PC-3 (cell line): ENCODE data around the gene STEAP4. TPM values are rescaled to one million over a fixed set of nuclear protein-coding genes. Genes with fewer than 3 reads are reported as not detected.

Source experiments
- ATAC-seq: fragments of 200-7000 bp; cut with Tn5 transposase; 2 replicates; pipeline ENCODE4 v1.9.1; 2020; ENCODE audit warnings: mild to moderate bottlenecking, moderate library complexity
- BruUV-seq: library from RNA; stranded (reverse); fragments of 400-500 nt; replicated peaks from 2 replicates; lab custom pipeline; 2021; lab: Mats Ljungman, UMichigan
- CTCF ChIA-PET: fragments of 300-600 bp; sonication (Branson Sonifier 250); formaldehyde crosslinking; loops from one replicate; lab custom pipeline; 2022; ENCODE audit warnings: antibody characterized with exemption; lab: Charles Lee
- POLR2A ChIA-PET: fragments of 300-600 bp; sonication (Branson Sonifier 250); formaldehyde crosslinking; loops from one replicate; lab custom pipeline; 2022; ENCODE audit warnings: antibody characterized with exemption; ENCODE audit not compliant: unreplicated experiment; lab: Charles Lee
- DNase-seq: peaks from one replicate; pipeline ENCODE4 v3.0.0-alpha.2; 2015
- H2AFZ ChIP-seq: fragments of 300-600 bp; sonication (generic); 2 replicates; pipeline ENCODE4 v1.6.0; 2016; ENCODE audit warnings: antibody characterized with exemption, low read length
- H3F3A ChIP-seq: fragments of 300-600 bp; sonication (generic); one replicate; pipeline ENCODE4 v1.6.0; 2017; ENCODE audit warnings: antibody characterized with exemption, low read length, control low read depth, mild to moderate bottlenecking; ENCODE audit not compliant: unreplicated experiment
- H3K27ac ChIP-seq: fragments of 300-600 bp; sonication (generic); 2 replicates; pipeline ENCODE4 v1.5.1; 2016; ENCODE audit warnings: mild to moderate bottlenecking, low read length
- H3K27me3 ChIP-seq: fragments of 300-600 bp; sonication (generic); 2 replicates; pipeline ENCODE4 v1.6.1; 2016; ENCODE audit warnings: low read length, mixed read lengths
- H3K36me3 ChIP-seq: fragments of 300-600 bp; sonication (generic); 2 replicates; pipeline ENCODE4 v1.6.1; 2016; ENCODE audit warnings: low read depth, mixed run types, low read length, mixed read lengths
- H3K4me1 ChIP-seq: fragments of 300-600 bp; sonication (generic); 2 replicates; pipeline ENCODE4 v1.5.1; 2016; ENCODE audit warnings: low read length; ENCODE audit not compliant: insufficient read depth
- H3K4me2 ChIP-seq: fragments of 300-600 bp; sonication (generic); 2 replicates; pipeline ENCODE4 v1.6.0; 2016; ENCODE audit warnings: low read length
- H3K4me3 ChIP-seq: fragments of 300-600 bp; sonication (generic); 2 replicates; pipeline ENCODE4 v1.5.1; 2016; ENCODE audit warnings: mild to moderate bottlenecking, low read length, mixed read lengths
- H3K79me2 ChIP-seq: fragments of 300-600 bp; sonication (generic); 2 replicates; pipeline ENCODE4 v1.6.1; 2017; ENCODE audit warnings: low read length, mixed read lengths
- H3K9ac ChIP-seq: fragments of 300-600 bp; sonication (generic); 2 replicates; pipeline ENCODE4 v1.6.0; 2016; ENCODE audit warnings: mild to moderate bottlenecking, low read length
- H3K9me2 ChIP-seq: fragments of 300-600 bp; sonication (generic); replicated peaks from 2 replicates; pipeline ENCODE4 v1.6.1; 2016; ENCODE audit warnings: mixed run types, low read length, mixed read lengths
- H3K9me3 ChIP-seq: fragments of 300-600 bp; sonication (generic); 2 replicates; pipeline ENCODE4 v1.6.1; 2016; ENCODE audit warnings: low read length, mixed read lengths
- H4K20me1 ChIP-seq: fragments of 300-600 bp; sonication (generic); 2 replicates; pipeline ENCODE4 v1.6.1; 2016; ENCODE audit warnings: low read length, mixed read lengths
- CTCF ChIP-seq: fragments of 300-600 bp; sonication (generic); conservative IDR thresholded peaks from 2 replicates; pipeline ENCODE4 v1.5.1; 2017; ENCODE audit warnings: antibody characterized with exemption, low read depth, mild to moderate bottlenecking, low read length
- EZH2 ChIP-seq: fragments of 300-600 bp; sonication (generic); IDR thresholded peaks from one replicate; pipeline ENCODE4 v1.6.1; 2017; ENCODE audit warnings: antibody characterized with exemption, mild to moderate bottlenecking, low read length; ENCODE audit not compliant: unreplicated experiment
- EZH2phosphoT487 ChIP-seq: fragments of 300-600 bp; sonication (generic); IDR thresholded peaks from 2 replicates; pipeline ENCODE4 v1.6.1; 2018; ENCODE audit warnings: mild to moderate bottlenecking, antibody characterized with exemption, low read length, borderline replicate concordance
- intact Hi-C: fragments of 100-400 bp; cut with micrococcal nuclease; formaldehyde crosslinking; loops from 2 replicates; pipeline ENCODE4 v1.9.0; 2023
- total RNA-seq: library from RNA; depleted of rRNA; stranded (reverse); fragments of >200 nt; gene quantifications from 2 replicates; pipeline ENCODE4 v1.2.3, GENCODE V29; 2014

The STEAP4 gene
- total RNA-seq, 1 experiment from 2014 or later: 1.7 TPM

GRCh38 chr7:88328787-88329186 lies 22.1 kb upstream of the STEAP4 start:
- Histone ChIP-seq H2AFZ (no peak overlapping the region), H3F3A (no peaks in the 10 kb centered on the region), H3K4me1 (no peaks in the 10 kb centered on the region), H3K9ac (no peak overlapping the region), H3K4me2 (no peak overlapping the region), H3K36me3 (no peaks in the 10 kb centered on the region), H4K20me1 (no peaks in the 10 kb centered on the region), H3K79me2 (no peaks in the 10 kb centered on the region), H3K27ac (no peak overlapping the region), H3K27me3 (no peaks in the 10 kb centered on the region), H3K9me3 (no peaks in the 10 kb centered on the region), H3K9me2 (0 out of 2 replicates have a peak, but pooled peaks cover 5% of the 10 kb centered on the region), H3K4me3 (no peak overlapping the region)
- ChIA-PET CTCF (no interaction called here), POLR2A (no interaction called here)
- no peak for DNase-seq
- intact Hi-C loops: no loop called here
- BruUV-seq: no TSS peak
- no peak for ATAC-seq
- TF ChIP-seq EZH2phosphoT487 (no peak), CTCF (no peak), EZH2 (no peak)

GRCh38 chr7:88324699-88325098 lies 18.0 kb upstream of the STEAP4 start:
- Histone ChIP-seq H3F3A (no peaks in the 10 kb centered on the region), H3K4me2 (no peak overlapping the region), H3K27ac (no peak overlapping the region), H3K9ac (no peak overlapping the region), H3K4me1 (no peaks in the 10 kb centered on the region), H3K27me3 (no peaks in the 10 kb centered on the region), H3K9me2 (0 out of 2 replicates have a peak, but pooled peaks cover 5% of the 10 kb centered on the region), H3K36me3 (no peaks in the 10 kb centered on the region), H3K79me2 (no peaks in the 10 kb centered on the region), H3K9me3 (no peaks in the 10 kb centered on the region), H2AFZ (no peak overlapping the region), H4K20me1 (no peaks in the 10 kb centered on the region), H3K4me3 (no peak overlapping the region)
- ChIA-PET CTCF (no interaction called here), POLR2A (no interaction called here)
- TF ChIP-seq CTCF (no peak), EZH2 (no peak), EZH2phosphoT487 (no peak)
- BruUV-seq: no TSS peak
- intact Hi-C loops: no loop called here
- DNase-seq (no peak), ATAC-seq (no peak)

GRCh38 chr7:88322151-88322550 lies 15.5 kb upstream of the STEAP4 start:
- 0 out of 2 replicates have a peak, but pooled peaks cover 5% of the 10 kb centered on the region for H3K9me2 ChIP-seq
- ChIA-PET CTCF (no interaction called here), POLR2A (no interaction called here)
- ATAC-seq (no peak), DNase-seq (no peak)
- no peak overlapping the region for H3K4me3 ChIP-seq
- no peaks in the 10 kb centered on the region for H4K20me1 ChIP-seq
- no peaks in the 10 kb centered on the region for H3K4me1 ChIP-seq
- H3K9ac ChIP-seq: no peak overlapping the region
- no peaks in the 10 kb centered on the region for H3F3A ChIP-seq
- TF ChIP-seq CTCF (no peak), EZH2phosphoT487 (no peak), EZH2 (no peak)
- no peaks in the 10 kb centered on the region for H3K27me3 ChIP-seq
- no peaks in the 10 kb centered on the region for H3K9me3 ChIP-seq
- H3K36me3 ChIP-seq: no peaks in the 10 kb centered on the region
- no peak overlapping the region; the same call in 1 of the 2 replicates for H2AFZ ChIP-seq
- no TSS peak for BruUV-seq
- H3K4me2 ChIP-seq: peak overlapping the region; percentile 15; the same call in 1 of the 2 replicates
- no peaks in the 10 kb centered on the region for H3K79me2 ChIP-seq
- H3K27ac ChIP-seq: no peak overlapping the region
- intact Hi-C loops: no loop called here
